H1 (cell line): Measurements from ENCODE around the gene CDX4. TPM values are rescaled to one million over a fixed set of nuclear protein-coding genes. Genes with fewer than 3 reads are reported as not detected.
A peak's percentile ranks its signal among the peaks of the same experiment; 100 is the strongest.

ENCODE experiments used
- ATF2 ChIP-seq: IDR thresholded peaks from 2 replicates; pipeline ENCODE4 v1.6.1; 2012; ENCODE audit warnings: low read length, inconsistent platforms
- CTCF ChIP-seq, 3 experiments: IDR thresholded peaks; 1 replicate in 2 of 3; 2 replicates in 1 of 3; pipeline versions ENCODE4 v1.5.1 to v1.6.1; 2011; ENCODE audit warnings: low read length in 3 of 3, mild to moderate bottlenecking in 3 of 3, inconsistent platforms in 2 of 3, low read depth in 1 of 3, moderate library complexity in 1 of 3; ENCODE audit not compliant: insufficient read depth in 1 of 3; ENCODE audit errors: control extremely low read depth in 1 of 3
- MAX ChIP-seq: IDR thresholded peaks from 2 replicates; pipeline ENCODE4 v1.6.1; 2012; ENCODE audit warnings: inconsistent platforms
- polyA plus RNA-seq, 7 experiments: library from polyadenylated mRNA; depleted of rRNA in 3 of 7; stranded (reverse) in 5 of 7; unstranded in 2 of 7; fragments of >200 nt in 5 of 7; fragments of 200-250 nt in 2 of 7; gene quantifications; 1 replicate in 5 of 7; 2 replicates in 1 of 7; 4 replicates in 1 of 7; pipeline versions ENCODE4 v1.2.1 to v1.2.3, GENCODE V29; 2011 to 2013; ENCODE audit warnings: missing spikeins in 2 of 7, mixed read lengths in 2 of 7
- total RNA-seq: library from RNA; stranded (reverse); fragmentation: NEBNext Ultra II Directional; extraction: Animal tissue kit (Norgen Biotek cat#: 25700); gene quantifications from 2 replicates; pipeline ENCODE4 v1.2.1, GENCODE V29; 2021

The CDX4 gene
- total and polyA plus RNA-seq, 2 of the 8 experiments (the other 6 are each of a cell fraction or from before 2014, with no cell fraction given): 2.3 to 2.6 TPM

- TF ChIP-seq CTCF (IDR thresholded peaks at IDR 0.05; ENCODE audit: control extremely low read depth in 1 of 3, insufficient read depth in 1 of 3, low read depth in 1 of 3, low read length in 3 of 3) (peak in 2 of 3 experiments; percentile 21 to 67; a peak in 3 of 4 replicates), ATF2 (no peak), MAX (no peak)
These were observed 46.6 kb upstream of the CDX4 start (continued) for GRCh38 chrX:73400136-73400748.
